ENCODE measurements around the gene PABPN1.

Gene PABPN1

DNA sequence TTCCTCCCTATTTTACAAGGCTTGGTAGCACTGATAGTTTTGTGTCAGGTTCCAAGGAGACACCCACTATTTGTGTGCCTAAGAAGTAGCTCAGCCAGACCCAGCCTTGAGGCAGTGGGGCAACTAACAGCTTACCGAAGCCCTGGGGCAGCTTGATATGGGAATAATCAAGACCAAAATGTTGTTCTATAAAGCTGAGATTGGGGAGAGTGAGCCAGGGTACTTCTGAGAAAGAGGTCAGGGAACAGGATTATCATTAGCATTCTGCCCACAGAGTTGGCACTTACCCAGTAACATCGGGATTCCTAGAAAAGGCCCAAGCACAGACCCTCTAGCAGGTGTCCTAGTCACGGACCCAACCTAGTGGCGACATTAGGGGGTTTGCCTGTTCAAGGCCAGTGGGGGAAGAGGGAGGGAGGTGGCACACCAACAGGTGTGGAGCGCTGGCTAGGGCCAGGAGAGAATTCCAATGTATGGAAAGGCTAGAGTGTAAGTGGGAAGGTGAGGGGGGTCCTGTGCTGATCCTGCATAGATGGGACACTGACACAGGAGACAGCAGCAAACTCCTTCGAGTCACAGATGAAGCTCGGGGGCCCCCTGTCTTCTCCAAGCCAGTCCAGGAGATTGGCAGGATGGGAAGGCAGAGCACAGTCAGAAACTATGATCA, 23.5 kb upstream of the PABPN1 start:
- TF ChIP-seq, protein P1, sequence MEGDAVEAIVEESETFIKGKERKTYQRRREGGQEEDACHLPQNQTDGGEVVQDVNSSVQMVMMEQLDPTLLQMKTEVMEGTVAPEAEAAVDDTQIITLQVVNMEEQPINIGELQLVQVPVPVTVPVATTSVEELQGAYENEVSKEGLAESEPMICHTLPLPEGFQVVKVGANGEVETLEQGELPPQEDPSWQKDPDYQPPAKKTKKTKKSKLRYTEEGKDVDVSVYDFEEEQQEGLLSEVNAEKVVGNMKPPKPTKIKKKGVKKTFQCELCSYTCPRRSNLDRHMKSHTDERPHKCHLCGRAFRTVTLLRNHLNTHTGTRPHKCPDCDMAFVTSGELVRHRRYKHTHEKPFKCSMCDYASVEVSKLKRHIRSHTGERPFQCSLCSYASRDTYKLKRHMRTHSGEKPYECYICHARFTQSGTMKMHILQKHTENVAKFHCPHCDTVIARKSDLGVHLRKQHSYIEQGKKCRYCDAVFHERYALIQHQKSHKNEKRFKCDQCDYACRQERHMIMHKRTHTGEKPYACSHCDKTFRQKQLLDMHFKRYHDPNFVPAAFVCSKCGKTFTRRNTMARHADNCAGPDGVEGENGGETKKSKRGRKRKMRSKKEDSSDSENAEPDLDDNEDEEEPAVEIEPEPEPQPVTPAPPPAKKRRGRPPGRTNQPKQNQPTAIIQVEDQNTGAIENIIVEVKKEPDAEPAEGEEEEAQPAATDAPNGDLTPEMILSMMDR (IDR thresholded peaks at IDR 0.05; ENCODE audit: low read depth, low read length) = no peak
- no peak overlapping the region for H3K4me3 ChIP-seq (replicated peaks in 1 of 2; ENCODE audit: low read depth in 2 of 2, low read length in 2 of 2)
- DNase-seq (ENCODE audit: low read depth in 2 of 2) = no peak

DNA sequence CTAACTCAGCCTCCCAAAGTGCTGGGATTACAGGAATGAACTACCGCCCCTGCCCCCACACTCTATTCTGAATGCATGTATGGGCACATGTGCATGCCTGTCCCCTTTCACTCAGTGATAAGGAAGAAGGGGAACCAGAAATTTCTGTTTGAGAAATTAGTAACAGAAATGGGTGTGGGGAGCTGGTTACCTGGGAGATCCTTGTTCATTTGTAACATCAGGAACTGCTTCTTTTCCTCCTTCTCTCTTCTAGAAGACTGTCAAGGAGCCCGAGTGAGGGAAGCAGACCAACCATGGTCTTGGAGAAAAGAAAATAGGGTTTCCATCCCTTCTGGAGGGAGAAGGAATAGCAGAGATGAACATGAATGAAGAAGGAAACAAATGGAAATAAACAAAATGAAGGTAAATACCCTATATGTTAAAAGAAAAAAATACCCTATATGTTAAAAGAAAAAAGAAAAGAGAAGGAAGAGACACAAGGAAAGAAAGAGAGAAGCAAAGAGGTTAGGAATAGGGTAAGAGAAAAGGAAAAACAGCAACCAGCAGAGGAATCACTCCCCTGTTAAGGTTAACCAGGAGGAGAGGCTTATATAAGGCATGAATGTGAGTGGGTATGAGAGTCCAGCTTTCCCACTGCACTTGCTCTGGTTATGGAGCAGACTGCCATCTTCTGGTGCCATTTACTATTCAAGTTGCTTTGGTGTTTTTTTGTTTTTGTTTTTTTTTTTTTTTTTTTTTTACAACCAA, 21.9 kb upstream of the PABPN1 start:
- DNase-seq (ENCODE audit: low read depth in 2 of 2) = peak; percentile 71 to 81
- H3K4me3 ChIP-seq (replicated peaks in 1 of 2; ENCODE audit: low read depth in 2 of 2, low read length in 2 of 2) = no peak overlapping the region
- TF ChIP-seq, protein P1 (IDR thresholded peaks at IDR 0.05; ENCODE audit: low read depth, low read length) = no peak

DNA sequence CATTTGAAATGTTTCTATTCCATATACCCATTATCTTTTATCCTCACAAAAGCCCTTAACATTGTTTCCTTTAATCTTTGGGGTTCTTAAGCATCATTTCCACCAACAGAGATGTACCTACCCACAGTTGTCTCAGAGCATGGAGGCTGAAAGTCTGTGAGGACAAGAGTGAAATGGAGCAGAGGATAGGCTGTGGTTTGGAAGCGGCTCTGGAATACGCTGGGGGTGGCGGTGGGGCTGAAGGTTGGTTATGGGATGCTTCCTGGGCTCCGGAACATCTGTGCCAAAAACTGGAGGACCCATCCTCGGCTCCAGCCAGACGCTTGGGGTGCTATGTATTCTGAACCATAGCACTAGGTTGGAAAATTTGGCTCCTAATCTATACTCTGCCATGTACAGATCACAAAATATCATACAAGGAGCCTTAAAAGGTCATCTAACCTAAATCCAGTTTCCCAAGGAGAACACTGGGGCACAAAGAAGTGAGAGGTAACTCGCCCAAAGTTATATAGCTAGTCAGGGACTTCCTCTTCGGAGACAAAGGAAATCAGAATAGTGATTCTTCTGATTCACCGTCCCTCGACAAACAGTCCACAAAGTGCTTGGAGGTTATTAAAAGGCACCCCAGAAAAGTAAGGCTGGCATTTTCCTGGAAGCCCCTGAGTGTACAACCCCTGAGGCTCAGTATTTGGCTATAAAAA, 21.1 kb upstream of the PABPN1 start:
- TF ChIP-seq, protein P1 (IDR thresholded peaks at IDR 0.05; ENCODE audit: low read depth, low read length) = no peak
- H3K4me3 ChIP-seq (replicated peaks in 1 of 2; ENCODE audit: low read depth in 2 of 2, low read length in 2 of 2) = peak overlapping the region; percentile 55 to 65
- DNase-seq (ENCODE audit: low read depth in 2 of 2) = no peak

DNA sequence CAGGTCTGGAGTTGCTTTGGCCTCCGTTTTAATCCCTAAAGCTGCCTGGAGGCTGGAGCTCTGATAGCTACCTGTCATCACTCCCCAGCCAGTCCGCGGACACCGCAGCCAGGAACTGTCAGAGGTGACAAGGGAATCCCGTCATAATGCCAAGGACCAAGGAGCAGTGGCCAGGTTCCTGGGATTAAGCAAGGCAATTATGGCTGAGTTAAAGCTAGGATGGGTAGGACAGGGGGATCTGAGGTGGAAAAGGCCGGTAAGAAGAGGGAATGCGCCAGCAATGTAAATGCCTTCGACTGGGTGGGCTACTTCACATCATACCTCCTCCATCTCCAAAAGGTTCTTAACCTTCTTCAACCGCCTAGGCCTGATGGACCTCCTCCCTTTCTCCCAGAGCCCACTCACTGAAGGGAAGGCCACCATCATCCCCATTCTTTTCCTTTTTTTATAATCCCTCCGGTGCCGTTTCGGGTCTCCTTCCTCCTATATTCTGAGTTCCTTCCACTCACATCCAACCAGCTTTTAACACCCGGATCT, 20.5 kb upstream of the PABPN1 start:
- TF ChIP-seq, protein P1 (IDR thresholded peaks at IDR 0.05; ENCODE audit: low read depth, low read length) = no peak
- DNase-seq (ENCODE audit: low read depth in 2 of 2) = peak in 1 of 2 donors; percentile 53
- H3K4me3 ChIP-seq (replicated peaks in 1 of 2; ENCODE audit: low read depth in 2 of 2, low read length in 2 of 2) = peak overlapping the region; percentile 55 to 65

DNA sequence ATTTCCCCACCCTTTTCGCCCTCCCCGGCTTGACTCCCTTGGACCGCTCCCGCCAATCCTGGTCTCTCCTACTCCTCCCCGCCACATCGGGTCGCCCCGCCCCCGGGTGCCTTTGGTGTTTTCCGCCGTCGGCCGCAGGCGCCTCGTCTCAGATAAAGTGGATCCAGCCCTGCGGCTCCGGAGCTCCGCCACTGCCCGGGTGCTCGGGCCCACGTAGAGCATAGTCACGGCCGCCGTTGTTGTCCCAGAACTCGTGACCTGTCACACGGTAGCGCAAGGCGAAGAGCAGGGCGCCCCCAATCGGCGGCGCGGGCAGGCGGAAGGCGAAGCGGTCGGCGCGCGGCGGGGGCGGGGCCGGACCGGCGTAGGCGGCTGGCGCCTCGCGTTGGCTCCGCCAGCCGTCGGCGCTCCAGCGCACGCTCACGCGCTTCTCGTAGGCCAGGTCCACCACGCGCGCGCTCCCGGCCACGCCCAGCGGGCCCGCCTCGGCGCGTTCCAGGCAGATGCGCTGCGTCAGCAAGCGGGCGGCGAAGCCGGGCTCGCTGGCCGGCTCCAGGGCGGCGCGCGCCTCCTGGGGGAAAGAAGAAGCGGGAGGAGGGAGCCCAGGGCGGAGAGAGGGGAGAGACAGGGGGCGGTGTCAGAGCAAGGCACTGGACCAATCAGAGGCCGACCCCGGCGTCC, 19.8 kb upstream of the PABPN1 start:
- DNase-seq (ENCODE audit: low read depth in 2 of 2) = peak; percentile 98 to 99
- TF ChIP-seq, protein P1 (IDR thresholded peaks at IDR 0.05; ENCODE audit: low read depth, low read length) = peak; percentile 59
- peak overlapping the region; percentile 55 to 69 for H3K4me3 ChIP-seq (replicated peaks in 1 of 2; ENCODE audit: low read depth in 2 of 2, low read length in 2 of 2)

DNA sequence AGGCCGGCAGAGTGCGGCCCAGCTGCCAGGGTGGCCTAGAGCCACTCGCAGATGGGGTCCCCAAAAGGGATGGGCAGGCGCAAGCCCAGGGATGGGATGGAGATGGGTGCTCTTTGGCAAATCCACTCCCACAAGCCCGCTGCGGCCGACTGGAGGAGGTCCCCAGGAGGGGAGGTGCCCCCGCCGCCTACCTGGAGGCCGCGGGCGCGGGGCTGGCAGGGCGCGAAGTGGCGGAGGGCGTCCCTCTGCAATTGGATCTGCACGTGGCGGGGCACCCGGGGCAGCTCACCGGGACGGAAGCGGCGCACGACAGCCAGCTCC, 19.3 kb upstream of the PABPN1 start:
- TF ChIP-seq, protein P1 (IDR thresholded peaks at IDR 0.05; ENCODE audit: low read depth, low read length) = no peak
- peak overlapping the region; percentile 53 to 69 for H3K4me3 ChIP-seq (replicated peaks in 1 of 2; ENCODE audit: low read depth in 2 of 2, low read length in 2 of 2)
- no peak for DNase-seq (ENCODE audit: low read depth in 2 of 2)

Data from cardiac fibroblast (primary cell).